ENCODE results near the gene VAV1.

DNA sequence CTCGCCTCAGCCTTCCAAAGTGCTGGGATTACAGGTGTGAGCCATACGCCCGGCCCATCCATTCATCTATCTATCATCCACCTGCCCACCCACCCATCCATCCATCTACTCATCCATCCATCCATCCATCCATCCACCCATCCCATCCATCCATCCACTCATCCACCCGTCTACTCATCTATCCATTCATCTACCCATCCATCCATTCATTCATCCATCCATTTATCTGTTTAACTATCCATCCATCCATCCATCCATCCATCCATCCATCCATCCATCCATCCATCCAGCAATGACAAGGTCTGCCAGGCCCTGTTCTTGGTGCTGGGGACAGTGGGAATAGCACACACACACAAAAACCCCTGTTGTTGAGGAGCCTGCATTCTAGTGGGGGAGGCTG, 4.5 kb downstream of the VAV1 start:
- TF ChIP-seq TAF1 (IDR thresholded peaks at IDR 0.05; ENCODE audit: low read depth) (no peak), EP300 (conservative IDR thresholded peaks at IDR 0.05; ENCODE audit: poor library complexity, severe bottlenecking) (no peak)
- TF ChIP-seq, protein P1, sequence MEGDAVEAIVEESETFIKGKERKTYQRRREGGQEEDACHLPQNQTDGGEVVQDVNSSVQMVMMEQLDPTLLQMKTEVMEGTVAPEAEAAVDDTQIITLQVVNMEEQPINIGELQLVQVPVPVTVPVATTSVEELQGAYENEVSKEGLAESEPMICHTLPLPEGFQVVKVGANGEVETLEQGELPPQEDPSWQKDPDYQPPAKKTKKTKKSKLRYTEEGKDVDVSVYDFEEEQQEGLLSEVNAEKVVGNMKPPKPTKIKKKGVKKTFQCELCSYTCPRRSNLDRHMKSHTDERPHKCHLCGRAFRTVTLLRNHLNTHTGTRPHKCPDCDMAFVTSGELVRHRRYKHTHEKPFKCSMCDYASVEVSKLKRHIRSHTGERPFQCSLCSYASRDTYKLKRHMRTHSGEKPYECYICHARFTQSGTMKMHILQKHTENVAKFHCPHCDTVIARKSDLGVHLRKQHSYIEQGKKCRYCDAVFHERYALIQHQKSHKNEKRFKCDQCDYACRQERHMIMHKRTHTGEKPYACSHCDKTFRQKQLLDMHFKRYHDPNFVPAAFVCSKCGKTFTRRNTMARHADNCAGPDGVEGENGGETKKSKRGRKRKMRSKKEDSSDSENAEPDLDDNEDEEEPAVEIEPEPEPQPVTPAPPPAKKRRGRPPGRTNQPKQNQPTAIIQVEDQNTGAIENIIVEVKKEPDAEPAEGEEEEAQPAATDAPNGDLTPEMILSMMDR (IDR thresholded peaks at IDR 0.05; ENCODE audit: poor library complexity, severe bottlenecking), result no peak
- TF ChIP-seq, protein P2, sequence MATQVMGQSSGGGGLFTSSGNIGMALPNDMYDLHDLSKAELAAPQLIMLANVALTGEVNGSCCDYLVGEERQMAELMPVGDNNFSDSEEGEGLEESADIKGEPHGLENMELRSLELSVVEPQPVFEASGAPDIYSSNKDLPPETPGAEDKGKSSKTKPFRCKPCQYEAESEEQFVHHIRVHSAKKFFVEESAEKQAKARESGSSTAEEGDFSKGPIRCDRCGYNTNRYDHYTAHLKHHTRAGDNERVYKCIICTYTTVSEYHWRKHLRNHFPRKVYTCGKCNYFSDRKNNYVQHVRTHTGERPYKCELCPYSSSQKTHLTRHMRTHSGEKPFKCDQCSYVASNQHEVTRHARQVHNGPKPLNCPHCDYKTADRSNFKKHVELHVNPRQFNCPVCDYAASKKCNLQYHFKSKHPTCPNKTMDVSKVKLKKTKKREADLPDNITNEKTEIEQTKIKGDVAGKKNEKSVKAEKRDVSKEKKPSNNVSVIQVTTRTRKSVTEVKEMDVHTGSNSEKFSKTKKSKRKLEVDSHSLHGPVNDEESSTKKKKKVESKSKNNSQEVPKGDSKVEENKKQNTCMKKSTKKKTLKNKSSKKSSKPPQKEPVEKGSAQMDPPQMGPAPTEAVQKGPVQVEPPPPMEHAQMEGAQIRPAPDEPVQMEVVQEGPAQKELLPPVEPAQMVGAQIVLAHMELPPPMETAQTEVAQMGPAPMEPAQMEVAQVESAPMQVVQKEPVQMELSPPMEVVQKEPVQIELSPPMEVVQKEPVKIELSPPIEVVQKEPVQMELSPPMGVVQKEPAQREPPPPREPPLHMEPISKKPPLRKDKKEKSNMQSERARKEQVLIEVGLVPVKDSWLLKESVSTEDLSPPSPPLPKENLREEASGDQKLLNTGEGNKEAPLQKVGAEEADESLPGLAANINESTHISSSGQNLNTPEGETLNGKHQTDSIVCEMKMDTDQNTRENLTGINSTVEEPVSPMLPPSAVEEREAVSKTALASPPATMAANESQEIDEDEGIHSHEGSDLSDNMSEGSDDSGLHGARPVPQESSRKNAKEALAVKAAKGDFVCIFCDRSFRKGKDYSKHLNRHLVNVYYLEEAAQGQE (IDR thresholded peaks at IDR 0.05; ENCODE audit: borderline replicate concordance), result no peak
